ENCODE data around the gene SLC26A6. TPM values are rescaled to one million over a fixed set of nuclear protein-coding genes. Genes with fewer than 3 reads are reported as not detected.

The SLC26A6 gene
- total and polyA plus RNA-seq, 4 experiments from 2014 or later: 3.0 to 32.4 (median 17.6) TPM

DNA sequence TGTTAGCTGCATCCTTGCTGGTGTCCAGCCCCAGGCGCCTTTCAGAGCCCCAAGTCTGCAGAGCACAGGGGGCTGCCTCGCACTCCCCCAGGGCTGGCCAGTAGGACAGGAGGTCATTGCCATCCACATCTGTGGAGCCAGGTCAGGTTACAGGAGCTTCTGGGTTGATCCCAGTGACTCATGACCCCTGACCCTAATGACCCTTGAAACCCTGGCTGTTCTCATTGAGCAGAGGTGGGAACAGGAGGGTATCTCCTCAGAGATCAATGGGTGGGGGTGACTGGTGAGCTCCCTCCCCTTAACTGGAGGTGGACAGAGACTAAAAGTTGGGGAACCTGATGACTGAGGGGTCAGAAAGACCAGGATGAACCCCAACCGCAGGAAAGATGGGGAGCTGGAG, 6.1 kb upstream of the SLC26A6 start:
- no peak for DNase-seq
- Mint-ChIP-seq H3K4me3 (no peak overlapping the region), H3K27ac (no peak overlapping the region), H3K36me3 (no peaks in the 10 kb centered on the region), H3K4me1 (peaks cover 0 to 7% (median under 1%) of the 10 kb centered on the region in 4 donors), H3K27me3 (peaks cover 0 to 1% of the 10 kb centered on the region in 2 donors), H3K9me3 (peaks cover 0 to 2% (median 0%) of the 10 kb centered on the region in 8 donors)
- no peaks in the 10 kb centered on the region for H3K9me3 ChIP-seq (ENCODE audit: control insufficient read depth in 1 of 2, low read length in 2 of 2)
- POLR2A ChIA-PET (ENCODE audit: partially characterized antibody): no interaction called here
- no peak overlapping the region for H3K4me3 ChIP-seq (ENCODE audit: low read length in 2 of 2)
- H3K36me3 ChIP-seq (ENCODE audit: insufficient read depth, low read length): no peaks in the 10 kb centered on the region
- peaks cover under 1% of the 10 kb centered on the region for H3K4me1 ChIP-seq (ENCODE audit: insufficient read depth, low read length)
- no peak overlapping the region for H3K27ac ChIP-seq (ENCODE audit: low read depth, low read length)
- no peaks in the 10 kb centered on the region for H3K27me3 ChIP-seq (ENCODE audit: insufficient read depth, low read length)
- CTCF ChIA-PET (ENCODE audit: partially characterized antibody): no interaction called here
- intact Hi-C loops (cut with micrococcal nuclease): no loop called here

DNA sequence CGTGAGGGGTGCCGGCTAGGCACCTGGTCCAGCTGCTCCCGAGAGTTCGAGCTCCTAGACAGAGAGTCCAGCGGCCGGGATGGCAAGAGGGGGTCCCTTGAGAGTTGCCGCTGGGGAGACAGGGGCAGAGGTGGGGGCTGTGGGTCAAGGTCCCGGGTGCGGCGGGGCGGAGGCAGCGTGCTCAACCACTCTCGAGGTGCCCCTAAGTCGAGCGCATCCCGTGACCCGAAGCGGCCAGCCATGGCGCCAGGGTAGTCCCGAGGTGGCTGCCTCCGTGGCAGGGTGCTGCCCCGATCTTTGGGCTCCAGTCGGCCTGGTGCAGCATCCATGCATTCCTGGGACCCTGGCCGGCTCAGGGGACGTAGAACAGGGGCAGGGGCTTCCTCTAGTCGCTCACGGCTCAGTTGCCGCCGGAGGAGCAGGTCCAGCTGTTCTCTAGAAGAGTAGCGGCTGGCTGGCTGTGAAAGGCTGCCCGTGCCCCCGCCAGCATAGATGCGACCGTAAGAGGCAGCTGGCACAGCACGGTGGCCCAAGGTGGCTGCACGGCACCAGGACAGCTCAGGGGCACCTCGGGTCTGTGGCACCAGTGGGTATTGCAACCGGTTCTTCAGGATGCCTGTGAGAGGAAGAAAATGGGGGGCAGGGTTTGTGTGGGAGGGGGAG, 4.8 kb upstream of the SLC26A6 start:
- Histone ChIP-seq H3K4me1 (ENCODE audit: insufficient read depth, low read length) (peaks cover 9% of the 10 kb centered on the region), H3K27me3 (ENCODE audit: insufficient read depth, low read length) (no peaks in the 10 kb centered on the region), H3K27ac (ENCODE audit: low read depth, low read length) (no peak overlapping the region), H3K36me3 (ENCODE audit: insufficient read depth, low read length) (no peaks in the 10 kb centered on the region), H3K4me3 (ENCODE audit: low read length in 2 of 2) (no peak overlapping the region), H3K9me3 (ENCODE audit: control insufficient read depth in 1 of 2, low read length in 2 of 2) (no peaks in the 10 kb centered on the region)
- peaks cover 0 to 2% (median 0%) of the 10 kb centered on the region in 8 donors for H3K9me3 Mint-ChIP-seq
- no peak overlapping the region for H3K27ac Mint-ChIP-seq
- POLR2A ChIA-PET (ENCODE audit: partially characterized antibody): no interaction called here
- no peak for DNase-seq
- no peak overlapping the region for H3K4me3 Mint-ChIP-seq
- peaks cover 0 to 1% of the 10 kb centered on the region in 2 donors for H3K27me3 Mint-ChIP-seq
- H3K4me1 Mint-ChIP-seq: peaks cover 0 to 12% (median 7%) of the 10 kb centered on the region in 4 donors
- intact Hi-C loops (cut with micrococcal nuclease): no loop called here
- H3K36me3 Mint-ChIP-seq: no peaks in the 10 kb centered on the region
- CTCF ChIA-PET (ENCODE audit: partially characterized antibody): no interaction called here

DNA sequence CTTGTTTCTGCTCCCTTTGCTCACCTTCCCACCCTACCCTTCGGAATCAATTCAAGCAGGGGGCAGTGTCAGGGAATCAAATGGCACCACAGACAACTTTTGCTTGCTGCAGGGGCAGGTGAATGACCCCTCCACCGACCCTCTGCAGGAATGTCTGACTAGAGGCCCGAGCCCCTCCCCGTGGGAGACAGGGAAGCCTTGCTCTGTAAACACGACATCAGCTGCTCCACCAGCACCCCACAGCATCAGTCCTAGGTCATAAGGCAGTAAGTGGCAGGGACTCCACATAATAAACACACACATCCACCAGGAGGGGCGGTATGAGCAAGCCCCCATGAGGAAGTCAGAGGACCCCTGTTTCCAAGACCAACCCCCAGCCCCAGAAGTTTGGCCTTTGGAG, 2.0 kb upstream of the SLC26A6 start:
- H3K4me1 ChIP-seq (ENCODE audit: insufficient read depth, low read length): peaks cover 18% of the 10 kb centered on the region
- H3K27ac ChIP-seq (ENCODE audit: low read depth, low read length): no peak overlapping the region
- H3K36me3 Mint-ChIP-seq: no peaks in the 10 kb centered on the region
- no peaks in the 10 kb centered on the region for H3K27me3 ChIP-seq (ENCODE audit: insufficient read depth, low read length)
- H3K27ac Mint-ChIP-seq: peak overlapping the region in 1 of 7 donors; percentile 48
- H3K9me3 ChIP-seq (ENCODE audit: control insufficient read depth in 1 of 2, low read length in 2 of 2): no peaks in the 10 kb centered on the region
- POLR2A ChIA-PET (ENCODE audit: partially characterized antibody): no interaction called here
- H3K36me3 ChIP-seq (ENCODE audit: insufficient read depth, low read length): no peaks in the 10 kb centered on the region
- DNase-seq: peak in 1 of 5 donors; percentile 6
- peak overlapping the region in 5 of 8 donors; percentile 1 to 91 (median 43) for H3K4me3 Mint-ChIP-seq
- H3K4me3 ChIP-seq (ENCODE audit: low read length in 2 of 2): no peak overlapping the region
- CTCF ChIA-PET (ENCODE audit: partially characterized antibody): no interaction called here
- H3K27me3 Mint-ChIP-seq: peaks cover 0 to 1% of the 10 kb centered on the region in 2 donors
- peaks cover 3 to 25% (median 15%) of the 10 kb centered on the region in 4 donors for H3K4me1 Mint-ChIP-seq
- peaks cover 0 to 2% (median 0%) of the 10 kb centered on the region in 8 donors for H3K9me3 Mint-ChIP-seq
- intact Hi-C loops (cut with micrococcal nuclease): no loop called here

DNA sequence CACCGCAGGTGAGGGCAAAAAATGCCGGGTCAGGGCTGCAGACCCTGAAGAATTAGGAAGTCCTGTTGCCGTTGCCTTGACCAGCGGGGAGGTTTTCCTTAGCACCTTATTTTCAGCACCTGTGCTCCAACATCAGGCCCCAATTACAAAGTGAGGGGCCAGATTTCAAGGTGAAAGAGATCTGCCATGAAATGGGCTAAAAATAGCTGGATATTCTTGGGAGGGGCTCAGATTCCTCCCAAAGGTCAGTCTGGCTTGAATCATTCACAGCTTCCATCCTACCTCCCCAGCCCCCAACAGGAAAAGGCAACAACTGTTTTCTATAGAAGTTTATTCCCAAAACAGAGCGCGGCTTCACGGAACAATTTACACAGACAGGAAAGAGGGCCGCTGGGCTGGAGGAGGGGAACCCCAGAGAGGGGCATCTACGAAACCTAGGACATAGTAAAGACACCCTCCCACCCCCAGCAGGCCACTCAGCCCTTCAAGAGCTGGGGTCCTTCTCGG, 941 bp upstream of the SLC26A6 start:
- Histone ChIP-seq H3K4me3 (ENCODE audit: low read length in 2 of 2) (peak overlapping the region; percentile 57 to 91), H3K9me3 (ENCODE audit: control insufficient read depth in 1 of 2, low read length in 2 of 2) (no peaks in the 10 kb centered on the region), H3K4me1 (ENCODE audit: insufficient read depth, low read length) (peaks cover 18% of the 10 kb centered on the region), H3K27ac (ENCODE audit: low read depth, low read length) (peak overlapping the region; percentile 60), H3K36me3 (ENCODE audit: insufficient read depth, low read length) (no peaks in the 10 kb centered on the region), H3K27me3 (ENCODE audit: insufficient read depth, low read length) (no peaks in the 10 kb centered on the region)
- Mint-ChIP-seq H3K9me3 (no peaks in the 10 kb centered on the region), H3K27ac (peak overlapping the region in 3 of 7 donors; percentile 4 to 74 (median 29)), H3K27me3 (peaks cover 0 to 1% of the 10 kb centered on the region in 2 donors), H3K4me3 (peak overlapping the region; percentile 86 to 92 (median 89)), H3K36me3 (peaks cover 0 to 4% of the 10 kb centered on the region in 2 donors), H3K4me1 (peaks cover 3 to 25% (median 15%) of the 10 kb centered on the region in 4 donors)
- ChIA-PET POLR2A (ENCODE audit: partially characterized antibody) (interaction anchor here (0.5 to 2.6 kb wide), 8 partner anchors 21 to 393 kb away, joined by 3 to 14 read pairs (median 6); partner anchors contain the start of genes CCDC51, CELSR3, IMPDH2 and PFKFB4), CTCF (ENCODE audit: partially characterized antibody) (interaction anchor here (0.5 to 1.7 kb wide), 10 partner anchors 12 to 299 kb away, joined by 3 to 7 read pairs (median 4); partner anchors contain the start of gene TMEM89)
- intact Hi-C loops (cut with micrococcal nuclease): no loop called here
- DNase-seq: peak in 1 of 5 donors; percentile 12

DNA sequence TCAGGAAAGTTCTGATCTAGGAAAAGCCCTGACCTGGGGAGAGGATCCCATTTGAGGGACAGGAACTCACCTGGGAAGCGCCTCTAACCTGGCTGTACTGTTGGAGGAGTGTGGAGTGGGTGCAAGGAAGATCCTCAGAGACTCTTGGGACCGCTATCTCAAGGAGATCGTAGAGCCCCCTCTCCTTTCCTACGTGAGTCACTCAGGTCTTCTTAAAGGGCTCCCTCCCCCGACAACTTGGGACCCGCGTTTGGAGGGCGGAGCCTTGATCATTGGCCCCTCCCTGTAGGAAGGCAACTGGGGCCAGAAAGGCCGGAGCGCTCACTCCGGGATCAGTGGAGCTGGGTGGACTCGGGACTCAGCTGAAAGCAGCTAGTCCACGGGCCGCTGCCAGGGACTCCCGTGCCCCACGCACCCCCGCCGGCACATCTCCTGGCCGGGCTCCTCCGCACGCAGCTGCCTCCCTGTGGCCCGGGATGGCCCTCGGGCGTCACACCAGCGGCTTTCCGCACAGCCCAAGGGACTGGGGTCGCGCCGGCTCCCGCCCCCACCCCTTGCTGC, 520 bp downstream of the SLC26A6 start:
- Histone ChIP-seq H3K27ac (ENCODE audit: low read depth, low read length) (peak overlapping the region; percentile 60), H3K4me1 (ENCODE audit: insufficient read depth, low read length) (peaks cover 18% of the 10 kb centered on the region), H3K4me3 (ENCODE audit: low read length in 2 of 2) (peak overlapping the region; percentile 52 to 91), H3K27me3 (ENCODE audit: insufficient read depth, low read length) (no peaks in the 10 kb centered on the region), H3K36me3 (ENCODE audit: insufficient read depth, low read length) (no peaks in the 10 kb centered on the region), H3K9me3 (ENCODE audit: control insufficient read depth in 1 of 2, low read length in 2 of 2) (no peaks in the 10 kb centered on the region)
- Mint-ChIP-seq H3K4me1 (peaks cover 3 to 25% (median 15%) of the 10 kb centered on the region in 4 donors), H3K27me3 (no peaks in the 10 kb centered on the region), H3K27ac (peak overlapping the region in 6 of 7 donors; percentile 10 to 82 (median 32)), H3K9me3 (no peaks in the 10 kb centered on the region), H3K36me3 (peaks cover 0 to 7% of the 10 kb centered on the region in 2 donors), H3K4me3 (peak overlapping the region; percentile 86 to 92 (median 89))
- CTCF ChIA-PET (ENCODE audit: partially characterized antibody): interaction anchor here (0.8 to 1.7 kb wide), 12 partner anchors 9 to 235 kb away, joined by 3 to 7 read pairs (median 4); partner anchors contain the start of gene TMEM89
- peak in 1 of 5 donors; percentile 43 for DNase-seq
- POLR2A ChIA-PET (ENCODE audit: partially characterized antibody): interaction anchor here (0.6 to 2.6 kb wide), 12 partner anchors 12 to 373 kb away, joined by 3 to 14 read pairs (median 4); partner anchors contain the start of genes CCDC51, CELSR3, IP6K2 and NME6
- intact Hi-C loops (cut with micrococcal nuclease): loop anchor here (1.0 to 2.0 kb wide), 3 partner anchors 22 to 77 kb away; partner anchors contain the start of gene UQCRC1

DNA sequence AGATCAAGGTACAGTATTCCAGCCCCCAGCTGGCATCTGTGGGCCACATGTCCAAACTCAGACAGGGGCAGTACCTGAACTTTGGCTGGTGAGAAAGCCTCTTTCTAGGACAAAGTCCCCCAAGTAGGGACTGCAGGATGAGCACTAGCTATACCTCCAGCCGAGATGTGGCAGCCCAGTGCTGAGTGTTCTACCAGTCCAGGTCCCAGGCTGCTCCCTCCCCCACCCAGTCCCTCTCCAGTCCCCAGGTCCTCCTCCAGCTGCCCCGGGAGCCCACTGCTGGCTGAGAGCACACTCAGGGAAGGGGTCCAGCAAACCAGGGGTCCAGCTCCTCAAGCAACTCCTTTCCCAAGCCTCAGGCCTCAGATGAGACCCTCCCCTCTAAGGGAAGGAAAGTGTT, 1.5 kb downstream of the SLC26A6 start:
- H3K36me3 Mint-ChIP-seq: peaks cover 0 to 13% of the 10 kb centered on the region in 2 donors

More for the DNA sequence above, 1.5 kb downstream of the SLC26A6 start:
- intact Hi-C loops (cut with micrococcal nuclease): loop anchor here (2.0 kb wide), 1 partner anchor 25 kb away; the partner anchor contains the start of gene UQCRC1
- Mint-ChIP-seq H3K27me3 (no peaks in the 10 kb centered on the region), H3K4me1 (peaks cover 3 to 25% (median 15%) of the 10 kb centered on the region in 4 donors), H3K4me3 (peak overlapping the region in 5 of 8 donors; percentile 13 to 92 (median 89)), H3K9me3 (no peaks in the 10 kb centered on the region), H3K27ac (peak overlapping the region in 1 of 7 donors; percentile 65)
- H3K36me3 ChIP-seq (ENCODE audit: insufficient read depth, low read length): no peaks in the 10 kb centered on the region
- H3K27ac ChIP-seq (ENCODE audit: low read depth, low read length): no peak overlapping the region
- H3K4me1 ChIP-seq (ENCODE audit: insufficient read depth, low read length): peaks cover 18% of the 10 kb centered on the region
- DNase-seq: no peak
- ChIA-PET CTCF (ENCODE audit: partially characterized antibody) (interaction anchor here (1.0 to 1.3 kb wide), 3 partner anchors 8 to 23 kb away, joined by 3 to 5 read pairs (median 5); no protein-coding TSS in a partner anchor), POLR2A (ENCODE audit: partially characterized antibody) (interaction anchor here (1.1 to 2.6 kb wide), 5 partner anchors 13 to 374 kb away, joined by 3 to 14 read pairs (median 4); partner anchors contain the start of genes UQCRC1 and WDR6)
- no peak overlapping the region for H3K4me3 ChIP-seq (ENCODE audit: low read length in 2 of 2)
- H3K9me3 ChIP-seq (ENCODE audit: control insufficient read depth in 1 of 2, low read length in 2 of 2): no peaks in the 10 kb centered on the region
- H3K27me3 ChIP-seq (ENCODE audit: insufficient read depth, low read length): no peaks in the 10 kb centered on the region

Data from CD4-positive, alpha-beta memory T cell (primary cell).